DOHH2 (cell line): ENCODE results near the gene OLFM1.

Experiments used
- H3F3A ChIP-seq: fragments of 200-600 bp; sonication (generic), shearing (Covaris generic); 2 replicates; pipeline ENCODE4 v1.6.0; 2016; ENCODE audit warnings: antibody characterized with exemption, mild to moderate bottlenecking; ENCODE audit not compliant: control insufficient read depth, insufficient read depth
- H3K27ac ChIP-seq: fragments of 200-600 bp; sonication (generic); 2 replicates; pipeline ENCODE4 v1.5.1; 2014; ENCODE audit warnings: low read depth, mild to moderate bottlenecking, low read length, moderate library complexity
- H3K27me3 ChIP-seq: fragments of 200-600 bp; sonication (generic); 2 replicates; pipeline ENCODE4 v1.6.1; 2014; ENCODE audit warnings: mild to moderate bottlenecking, low read length, mixed read lengths; ENCODE audit not compliant: control insufficient read depth
- H3K36me3 ChIP-seq: fragments of 200-600 bp; sonication (generic); 2 replicates; pipeline ENCODE4 v1.6.1; 2014; ENCODE audit warnings: mild to moderate bottlenecking, low read length, moderate library complexity, mixed read lengths; ENCODE audit not compliant: control insufficient read depth
- H3K4me1 ChIP-seq: fragments of 200-600 bp; sonication (generic); 2 replicates; pipeline ENCODE4 v1.6.1; 2014; ENCODE audit warnings: mild to moderate bottlenecking, low read length, mixed read lengths; ENCODE audit not compliant: control insufficient read depth
- H3K4me2 ChIP-seq: fragments of 200-600 bp; sonication (generic); 2 replicates; pipeline ENCODE4 v1.6.0; 2014; ENCODE audit warnings: mild to moderate bottlenecking, low read length, moderate library complexity
- H3K4me3 ChIP-seq: fragments of 200-600 bp; sonication (generic); 2 replicates; pipeline ENCODE4 v1.5.1; 2014; ENCODE audit warnings: mild to moderate bottlenecking, low read length, mixed read lengths
- H3K79me2 ChIP-seq: fragments of 200-600 bp; sonication (generic); 2 replicates; pipeline ENCODE4 v1.6.1; 2014; ENCODE audit warnings: mild to moderate bottlenecking, low read length, mixed read lengths; ENCODE audit not compliant: control insufficient read depth
- H3K9me2 ChIP-seq: fragments of 200-600 bp; sonication (generic); replicated peaks from 2 replicates; pipeline ENCODE4 v1.6.1; 2014; ENCODE audit warnings: mild to moderate bottlenecking, low read length, mixed read lengths; ENCODE audit not compliant: control insufficient read depth
- H3K9me3 ChIP-seq: fragments of 200-600 bp; sonication (generic); 2 replicates; pipeline ENCODE4 v1.6.1; 2014; ENCODE audit warnings: antibody characterized with exemption, low read length, mixed read lengths; ENCODE audit not compliant: control insufficient read depth, insufficient read depth
- H4K20me1 ChIP-seq: fragments of 200-600 bp; sonication (generic); 2 replicates; pipeline ENCODE4 v1.6.0; 2014; ENCODE audit warnings: low read depth, mild to moderate bottlenecking, antibody characterized with exemption, low read length, moderate library complexity; ENCODE audit not compliant: control insufficient read depth, insufficient read depth
- EZH2phosphoT487 ChIP-seq: fragments of 200-600 bp; sonication (generic); IDR thresholded peaks from 2 replicates; pipeline ENCODE4 v1.6.1; 2017; ENCODE audit warnings: borderline replicate concordance, mild to moderate bottlenecking, antibody characterized with exemption, low read length, moderate library complexity, mixed read lengths
- TF ChIP-seq, protein P1 (sequence below): fragments of 200-600 bp; sonication (generic); IDR thresholded peaks from one replicate; pipeline ENCODE4 v1.5.1; 2014; ENCODE audit warnings: antibody characterized with exemption, mild to moderate bottlenecking, low read depth, low read length; ENCODE audit not compliant: poor library complexity, severe bottlenecking

The OLFM1 gene

DNA sequence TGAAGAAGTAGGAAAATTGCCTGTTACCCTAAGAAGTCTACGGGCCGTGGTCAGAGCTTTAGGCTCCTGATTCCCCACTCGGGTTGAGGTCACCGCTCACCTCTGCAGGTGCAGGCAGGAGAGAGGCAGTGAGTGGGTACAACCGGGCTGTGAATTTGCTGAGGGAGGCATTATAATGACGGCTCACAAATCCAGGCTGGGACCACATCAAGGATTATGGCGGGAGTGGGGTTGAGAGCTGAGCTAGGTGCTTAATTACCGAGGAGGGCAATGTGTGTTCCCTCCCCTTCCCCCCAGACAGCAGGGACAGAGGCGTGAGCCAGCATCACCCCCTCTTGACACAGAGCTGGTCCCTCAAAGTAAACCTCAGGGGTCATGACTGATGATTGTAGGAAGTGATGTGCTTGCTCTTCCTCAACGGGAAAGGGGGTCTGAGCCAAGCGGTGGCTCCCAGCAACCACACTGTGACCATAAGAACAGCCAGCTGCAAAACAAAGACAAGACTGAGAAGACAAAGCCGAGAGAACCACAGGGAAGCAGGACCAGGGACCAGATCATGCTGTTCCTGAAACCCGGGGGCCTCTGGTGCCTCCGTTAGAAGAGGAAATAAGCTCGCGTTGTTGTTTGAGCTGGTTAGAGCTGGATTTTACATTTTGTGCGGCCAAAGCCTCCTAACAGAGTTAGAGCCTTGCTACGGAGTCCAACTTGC is 77.7 kb downstream of the OLFM1 start:
- no peaks in the 10 kb centered on the region for H3K27me3 ChIP-seq
- no peaks in the 10 kb centered on the region for H3K36me3 ChIP-seq
- H4K20me1 ChIP-seq: no peaks in the 10 kb centered on the region
- H3K9me3 ChIP-seq: no peaks in the 10 kb centered on the region
- H3K79me2 ChIP-seq: no peaks in the 10 kb centered on the region
- no peak overlapping the region for H3K4me3 ChIP-seq
- TF ChIP-seq, protein P1, sequence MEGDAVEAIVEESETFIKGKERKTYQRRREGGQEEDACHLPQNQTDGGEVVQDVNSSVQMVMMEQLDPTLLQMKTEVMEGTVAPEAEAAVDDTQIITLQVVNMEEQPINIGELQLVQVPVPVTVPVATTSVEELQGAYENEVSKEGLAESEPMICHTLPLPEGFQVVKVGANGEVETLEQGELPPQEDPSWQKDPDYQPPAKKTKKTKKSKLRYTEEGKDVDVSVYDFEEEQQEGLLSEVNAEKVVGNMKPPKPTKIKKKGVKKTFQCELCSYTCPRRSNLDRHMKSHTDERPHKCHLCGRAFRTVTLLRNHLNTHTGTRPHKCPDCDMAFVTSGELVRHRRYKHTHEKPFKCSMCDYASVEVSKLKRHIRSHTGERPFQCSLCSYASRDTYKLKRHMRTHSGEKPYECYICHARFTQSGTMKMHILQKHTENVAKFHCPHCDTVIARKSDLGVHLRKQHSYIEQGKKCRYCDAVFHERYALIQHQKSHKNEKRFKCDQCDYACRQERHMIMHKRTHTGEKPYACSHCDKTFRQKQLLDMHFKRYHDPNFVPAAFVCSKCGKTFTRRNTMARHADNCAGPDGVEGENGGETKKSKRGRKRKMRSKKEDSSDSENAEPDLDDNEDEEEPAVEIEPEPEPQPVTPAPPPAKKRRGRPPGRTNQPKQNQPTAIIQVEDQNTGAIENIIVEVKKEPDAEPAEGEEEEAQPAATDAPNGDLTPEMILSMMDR: no peak
- no peak for TF ChIP-seq EZH2phosphoT487
- no peaks in the 10 kb centered on the region for H3K9me2 ChIP-seq
- H3K4me1 ChIP-seq: no peaks in the 10 kb centered on the region
- H3K27ac ChIP-seq: no peak overlapping the region
- H3F3A ChIP-seq: no peaks in the 10 kb centered on the region
- no peak overlapping the region for H3K4me2 ChIP-seq

DNA sequence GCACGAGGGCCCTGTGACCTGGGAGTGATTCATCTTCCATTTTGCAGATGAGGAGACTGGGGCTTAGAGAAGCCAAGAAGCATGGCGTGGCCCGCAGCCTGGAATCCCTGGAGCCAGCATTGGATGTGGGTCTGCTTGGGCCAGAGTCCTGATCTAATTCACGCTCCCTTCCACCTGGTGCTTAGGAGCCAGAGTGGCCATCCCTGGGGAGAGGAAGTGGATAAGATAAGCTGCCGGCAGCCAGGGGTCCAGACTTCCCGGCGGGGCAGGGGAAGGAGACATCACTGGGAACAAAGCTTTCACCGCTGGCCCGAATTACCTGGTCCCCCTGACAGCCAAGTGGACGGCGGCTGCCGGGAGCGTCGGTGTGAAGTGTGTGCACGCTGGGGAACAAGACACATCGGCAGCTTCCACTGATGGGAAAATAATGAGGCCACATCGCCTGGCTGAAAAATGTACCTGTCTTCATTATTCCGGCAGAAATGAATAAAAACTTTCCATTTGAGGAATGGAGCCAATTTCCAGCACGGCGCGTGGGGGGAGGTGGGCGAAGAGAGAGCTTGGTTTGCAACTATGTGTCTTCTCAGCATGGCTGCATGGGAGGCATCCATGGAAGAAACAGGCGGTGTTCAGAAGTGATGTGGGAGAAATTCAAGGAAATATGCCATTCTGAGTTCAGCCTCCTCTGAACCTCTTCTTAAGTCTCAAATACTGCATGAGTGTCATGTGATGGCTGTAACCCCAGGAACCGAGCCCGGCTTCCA is 78.5 kb downstream of the OLFM1 start:
- Histone ChIP-seq H3K36me3 (no peaks in the 10 kb centered on the region), H3K4me1 (no peaks in the 10 kb centered on the region), H3K27ac (no peak overlapping the region), H3K27me3 (no peaks in the 10 kb centered on the region), H3K4me2 (no peak overlapping the region), H3K9me3 (no peaks in the 10 kb centered on the region), H3K4me3 (no peak overlapping the region), H3K9me2 (no peaks in the 10 kb centered on the region), H3F3A (no peaks in the 10 kb centered on the region), H4K20me1 (no peaks in the 10 kb centered on the region), H3K79me2 (no peaks in the 10 kb centered on the region)
- TF ChIP-seq EZH2phosphoT487: no peak
- TF ChIP-seq, protein P1: no peak

DNA sequence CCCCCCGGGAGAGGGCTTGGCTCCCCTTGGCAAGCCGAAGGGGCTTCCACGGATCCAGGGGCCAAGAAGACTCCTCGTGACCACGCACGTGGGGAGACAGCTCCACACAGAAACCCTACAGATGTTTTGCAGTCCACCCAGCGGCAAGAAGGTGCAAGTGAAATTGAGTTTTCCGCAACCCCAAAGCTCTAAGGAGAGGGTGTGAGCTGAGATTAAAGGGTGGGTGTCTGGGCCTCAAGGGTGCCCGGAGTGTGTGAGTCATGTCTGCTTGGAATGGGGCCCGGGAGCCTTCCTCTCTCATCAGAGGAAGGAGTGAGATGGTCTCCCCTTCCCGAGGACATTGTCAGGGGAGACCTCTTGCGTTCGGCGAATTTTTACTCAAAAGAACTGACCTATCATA is 79.1 kb downstream of the OLFM1 start:
- H3K27me3 ChIP-seq: no peaks in the 10 kb centered on the region
- H3K4me2 ChIP-seq: no peak overlapping the region
- H3F3A ChIP-seq: no peaks in the 10 kb centered on the region
- no peaks in the 10 kb centered on the region for H3K4me1 ChIP-seq
- H3K9me3 ChIP-seq: no peaks in the 10 kb centered on the region
- no peaks in the 10 kb centered on the region for H3K9me2 ChIP-seq
- H4K20me1 ChIP-seq: no peaks in the 10 kb centered on the region
- no peaks in the 10 kb centered on the region for H3K36me3 ChIP-seq
- H3K79me2 ChIP-seq: no peaks in the 10 kb centered on the region
- no peak overlapping the region for H3K4me3 ChIP-seq
- TF ChIP-seq, protein P1: no peak
- TF ChIP-seq EZH2phosphoT487: no peak
- no peak overlapping the region for H3K27ac ChIP-seq
